Activated CD4-positive, alpha-beta T cell treated with anti-CD3 and anti-CD28 coated beads, Interleukin-2, amount 10 ng/mL, durations not matched to agents 24 days and 14 days (primary cell): Measurements from ENCODE around the gene PLPPR4. TPM values are rescaled to one million over a fixed set of nuclear protein-coding genes. Genes with fewer than 3 reads are reported as not detected.

Experiments used
- DNase-seq: peaks from one replicate; pipeline ENCODE4 v3.0.0; 2022
- H3K27ac Mint-ChIP-seq: one replicate; pipeline ENCODE4 v1.8.0; 2022; ENCODE audit warnings: mild to moderate bottlenecking, mixed read lengths
- H3K27me3 Mint-ChIP-seq: one replicate; pipeline ENCODE4 v1.8.0; 2022; ENCODE audit warnings: mixed read lengths
- H3K36me3 Mint-ChIP-seq: one replicate; pipeline ENCODE4 v1.8.0; 2022; ENCODE audit warnings: low read depth, mild to moderate bottlenecking, mixed read lengths
- H3K4me1 Mint-ChIP-seq: one replicate; pipeline ENCODE4 v1.8.0; 2021; ENCODE audit warnings: mixed read lengths
- H3K4me3 Mint-ChIP-seq: one replicate; pipeline ENCODE4 v1.8.0; 2022; ENCODE audit warnings: mild to moderate bottlenecking, moderate library complexity, mixed read lengths
- H3K9me3 Mint-ChIP-seq: one replicate; pipeline ENCODE4 v1.8.0; 2021; ENCODE audit warnings: mixed read lengths
- intact Hi-C: fragments of 100-400 bp; cut with micrococcal nuclease; formaldehyde crosslinking; loops from one replicate; pipeline ENCODE4 v1.15.1; 2023
- total RNA-seq: library from RNA; stranded (reverse); gene quantifications from 2 replicates; pipeline ENCODE4 v1.2.3, GENCODE V29; 2022

PLPPR4 gene
- total RNA-seq, 1 donor from 2014 or later: not detected

- H3K9me3 Mint-ChIP-seq: no peaks in the 10 kb centered on the region
- no peak for DNase-seq
- intact Hi-C loops: no loop called here
- no peak overlapping the region for H3K4me3 Mint-ChIP-seq
- no peaks in the 10 kb centered on the region for H3K27me3 Mint-ChIP-seq
- no peaks in the 10 kb centered on the region for H3K36me3 Mint-ChIP-seq
- H3K27ac Mint-ChIP-seq: no peak overlapping the region
- no peaks in the 10 kb centered on the region for H3K4me1 Mint-ChIP-seq
These were observed 68.3 kb downstream of the PLPPR4 start for GRCh38 chr1:99332561-99332960.

DNA sequence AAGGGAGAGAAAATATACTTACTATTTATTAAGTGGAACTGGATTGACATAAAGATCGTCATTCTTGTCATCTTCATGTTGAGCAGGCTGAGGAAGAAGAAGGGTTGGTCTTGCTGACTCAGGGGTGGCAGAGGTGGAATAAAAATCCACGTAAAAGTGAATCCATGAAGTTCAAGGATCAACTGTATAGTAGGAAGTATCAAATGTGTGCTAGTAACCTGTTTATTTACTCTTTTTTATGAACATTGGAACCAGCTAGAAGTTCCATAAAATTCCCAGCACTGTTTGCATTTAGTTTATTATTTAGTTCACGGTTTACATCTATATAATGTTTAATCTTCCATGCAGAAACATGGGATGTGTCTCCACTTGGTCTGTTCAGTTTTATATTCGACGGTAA, 70.7 kb downstream of the PLPPR4 start:
- no peak overlapping the region for H3K4me3 Mint-ChIP-seq
- no peaks in the 10 kb centered on the region for H3K4me1 Mint-ChIP-seq
- no peaks in the 10 kb centered on the region for H3K36me3 Mint-ChIP-seq
- H3K27me3 Mint-ChIP-seq: no peaks in the 10 kb centered on the region
- intact Hi-C loops: no loop called here
- H3K27ac Mint-ChIP-seq: no peak overlapping the region
- no peaks in the 10 kb centered on the region for H3K9me3 Mint-ChIP-seq
- DNase-seq: no peak

DNA sequence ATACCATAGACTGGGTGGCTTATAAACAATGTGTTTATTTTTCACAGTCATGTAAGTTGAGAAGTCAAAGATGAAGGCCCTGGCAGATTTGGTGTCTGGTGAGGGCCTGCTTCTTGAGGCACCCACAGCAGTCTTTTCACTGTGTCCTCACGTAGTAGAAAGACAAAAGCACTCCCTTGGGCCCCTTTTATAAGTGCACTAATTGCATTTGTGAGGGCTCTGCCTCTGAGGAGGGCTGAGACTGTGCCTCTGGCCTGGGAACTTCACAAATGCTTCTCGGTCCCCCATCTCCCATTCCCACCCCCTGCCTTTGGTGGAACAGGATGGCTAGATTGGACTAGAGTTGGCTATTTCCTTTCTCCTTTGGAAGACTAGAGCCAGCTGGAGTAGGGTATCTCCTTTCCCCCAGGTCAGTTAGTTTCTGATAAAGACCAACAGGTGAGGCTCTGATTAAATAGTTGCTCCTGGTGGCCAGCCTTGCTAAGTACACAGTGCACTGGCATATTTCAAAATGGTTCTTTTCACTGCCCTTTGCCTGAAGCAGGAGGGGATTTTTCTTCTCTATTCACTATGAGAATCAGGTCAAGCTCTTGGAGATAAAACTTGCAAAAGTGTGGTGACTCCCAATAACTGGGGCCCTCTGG, 82.9 kb downstream of the PLPPR4 start:
- Mint-ChIP-seq H3K4me1 (no peaks in the 10 kb centered on the region), H3K27ac (no peak overlapping the region), H3K27me3 (no peaks in the 10 kb centered on the region), H3K36me3 (no peaks in the 10 kb centered on the region), H3K9me3 (peaks cover 3% of the 10 kb centered on the region), H3K4me3 (no peak overlapping the region)
- intact Hi-C loops: no loop called here
- DNase-seq: no peak

DNA sequence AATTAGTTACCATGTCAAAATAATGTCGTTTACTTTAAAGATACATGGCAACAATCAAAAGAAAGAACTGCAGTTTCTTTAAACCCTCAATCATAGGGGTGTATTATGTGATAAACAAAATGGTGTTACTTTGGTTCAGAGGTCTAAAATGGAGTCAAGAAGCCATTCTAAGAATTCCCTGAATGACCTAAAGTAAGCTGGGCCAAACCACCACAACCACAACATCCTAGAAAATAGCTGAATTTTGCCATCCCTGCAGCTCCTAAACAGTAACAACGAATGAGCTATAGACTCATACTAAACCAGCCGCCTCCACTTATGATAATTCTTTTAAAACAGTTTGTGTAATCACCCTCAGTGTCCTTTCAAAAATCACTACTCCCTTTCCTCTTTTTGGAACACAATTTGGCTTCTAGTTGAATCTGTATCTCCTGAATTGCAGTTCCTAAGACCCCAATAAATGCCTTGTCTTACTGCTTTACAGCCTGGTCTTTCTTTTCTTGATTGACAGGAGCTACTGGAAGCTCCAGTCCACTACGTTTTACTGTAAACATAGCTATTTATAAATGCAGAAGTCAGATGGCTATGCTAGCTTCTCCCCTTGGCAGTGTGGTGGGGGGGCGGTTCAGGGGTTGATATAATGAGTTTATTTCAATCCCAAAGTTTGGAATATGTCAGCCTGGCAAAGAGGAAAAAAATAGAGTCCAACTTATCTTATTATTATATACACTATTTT, 84.3 kb downstream of the PLPPR4 start:
- no peaks in the 10 kb centered on the region for H3K36me3 Mint-ChIP-seq
- H3K4me3 Mint-ChIP-seq: no peak overlapping the region
- H3K4me1 Mint-ChIP-seq: no peaks in the 10 kb centered on the region
- no peaks in the 10 kb centered on the region for H3K27me3 Mint-ChIP-seq
- no peak overlapping the region for H3K27ac Mint-ChIP-seq
- intact Hi-C loops: no loop called here
- no peaks in the 10 kb centered on the region for H3K9me3 Mint-ChIP-seq
- no peak for DNase-seq

DNA sequence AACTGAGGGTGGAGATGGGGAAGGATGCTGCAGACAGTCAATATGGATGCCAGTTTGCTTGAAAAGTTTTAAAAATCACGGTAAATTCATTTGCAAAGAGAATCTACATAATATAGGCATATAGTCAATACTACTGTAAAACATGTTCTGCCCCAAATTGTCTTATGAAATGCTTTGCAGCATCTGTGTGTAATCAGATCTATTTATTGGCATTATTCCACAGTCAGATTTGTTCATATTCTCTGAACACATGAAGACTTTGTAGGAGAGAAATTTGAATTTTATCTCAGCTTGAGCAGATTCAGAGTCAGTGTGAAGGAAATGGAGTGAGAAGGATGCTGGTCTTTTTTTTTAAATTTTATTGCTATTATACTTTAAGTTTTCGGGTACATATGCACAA, 88.5 kb downstream of the PLPPR4 start:
- Mint-ChIP-seq H3K27me3 (no peaks in the 10 kb centered on the region), H3K9me3 (no peaks in the 10 kb centered on the region), H3K27ac (no peak overlapping the region), H3K4me3 (no peak overlapping the region), H3K36me3 (no peaks in the 10 kb centered on the region), H3K4me1 (no peaks in the 10 kb centered on the region)
- DNase-seq: no peak
- intact Hi-C loops: no loop called here

- Mint-ChIP-seq H3K27ac (no peak overlapping the region), H3K27me3 (no peaks in the 10 kb centered on the region), H3K9me3 (no peaks in the 10 kb centered on the region), H3K4me1 (no peaks in the 10 kb centered on the region), H3K36me3 (no peaks in the 10 kb centered on the region), H3K4me3 (no peak overlapping the region)
- DNase-seq: no peak
- intact Hi-C loops: no loop called here
These were observed 94.5 kb downstream of the PLPPR4 start for GRCh38 chr1:99358770-99359169.
